PFSK-1 (cell line): Measurements from ENCODE around the gene MED12.

Experiments
- FOXP2 ChIP-seq: optimal IDR thresholded peaks from 2 replicates; pipeline ENCODE3; 2011; ENCODE audit warnings: borderline replicate concordance, control low read depth, inconsistent platforms; ENCODE audit not compliant: insufficient read depth; ENCODE audit errors: extremely low read length, extremely low read depth
- POLR2AphosphoS5 ChIP-seq: IDR thresholded peaks from 2 replicates; pipeline ENCODE4 v1.6.1; 2012; ENCODE audit warnings: low read depth, mild to moderate bottlenecking, control low read depth, low read length, moderate library complexity
- REST ChIP-seq, 2 experiments: IDR thresholded peaks; 2 replicates each; pipeline versions ENCODE4 v1.6.1 to v1.8.0; 2011 to 2012; ENCODE audit warnings: low read depth in 2 of 2, low read length in 2 of 2, control low read depth in 1 of 2, inconsistent platforms in 1 of 2, mild to moderate bottlenecking in 1 of 2, moderate library complexity in 1 of 2; ENCODE audit not compliant: insufficient read depth in 1 of 2
- SIN3A ChIP-seq: IDR thresholded peaks from 2 replicates; pipeline ENCODE4 v1.6.1; 2012; ENCODE audit warnings: mild to moderate bottlenecking, low read length, moderate library complexity, borderline replicate concordance; ENCODE audit not compliant: insufficient read depth
- TAF1 ChIP-seq: IDR thresholded peaks from 2 replicates; pipeline ENCODE4 v1.6.1; 2012; ENCODE audit warnings: low read length, control low read depth, borderline replicate concordance; ENCODE audit not compliant: insufficient read depth

MED12 gene

GRCh38 chrX:71143508-71143907 lies 25.1 kb downstream of the MED12 start:
- TF ChIP-seq FOXP2 (no peak), POLR2AphosphoS5 (no peak), TAF1 (no peak), SIN3A (no peak), REST (IDR thresholded peaks at IDR 0.05; ENCODE audit: insufficient read depth in 1 of 2, low read depth in 2 of 2, low read length in 2 of 2) (no peak)

GRCh38 chrX:71144651-71145050 lies 26.3 kb downstream of the MED12 start, which contains the start of gene NLGN3:
Gene NLGN3 (plus strand): TSS chrX:71144841. CDS start chrX:71147750, 2,909 bp downstream.
- TF ChIP-seq SIN3A (no peak), REST (IDR thresholded peaks at IDR 0.05; ENCODE audit: insufficient read depth in 1 of 2, low read depth in 2 of 2, low read length in 2 of 2) (no peak), POLR2AphosphoS5 (0 out of 2 replicates have a peak, but pooled peaks have one; percentile 17), TAF1 (no peak)

DNA sequence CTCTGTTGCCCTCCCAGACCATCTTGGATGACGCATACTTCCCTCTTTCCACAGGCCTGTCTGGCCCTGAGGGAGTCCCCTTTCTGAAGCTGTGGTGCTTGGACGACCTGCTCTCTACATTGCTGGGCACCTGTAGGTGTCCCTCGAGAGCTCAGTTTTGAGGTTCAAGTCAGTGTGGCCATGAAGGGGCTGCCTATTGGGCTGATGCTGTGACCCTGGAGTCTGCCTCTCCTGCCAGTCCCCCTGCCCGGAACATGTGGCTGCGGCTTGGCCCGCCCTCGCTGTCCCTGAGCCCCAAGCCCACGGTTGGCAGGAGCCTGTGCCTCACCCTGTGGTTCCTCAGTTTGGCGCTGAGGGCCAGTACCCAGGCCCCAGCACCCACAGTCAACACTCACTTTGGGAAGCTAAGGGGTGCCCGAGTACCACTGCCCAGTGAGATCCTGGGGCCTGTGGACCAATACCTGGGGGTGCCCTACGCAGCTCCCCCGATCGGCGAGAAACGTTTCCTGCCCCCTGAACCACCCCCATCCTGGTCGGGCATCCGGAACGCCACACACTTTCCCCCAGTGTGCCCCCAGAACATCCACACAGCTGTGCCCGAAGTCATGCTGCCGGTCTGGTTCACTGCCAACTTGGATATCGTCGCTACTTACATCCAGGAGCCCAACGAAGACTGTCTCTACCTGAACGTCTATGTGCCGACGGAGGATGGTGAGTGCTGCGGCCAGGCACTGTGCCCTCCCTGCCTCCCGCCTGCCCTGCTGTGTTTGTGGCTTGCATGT lies 29.3 kb downstream of the MED12 start:
- TF ChIP-seq TAF1 (no peak), FOXP2 (no peak), SIN3A (no peak), POLR2AphosphoS5 (no peak), REST (IDR thresholded peaks at IDR 0.05; ENCODE audit: insufficient read depth in 1 of 2, low read depth in 2 of 2, low read length in 2 of 2) (no peak)

DNA sequence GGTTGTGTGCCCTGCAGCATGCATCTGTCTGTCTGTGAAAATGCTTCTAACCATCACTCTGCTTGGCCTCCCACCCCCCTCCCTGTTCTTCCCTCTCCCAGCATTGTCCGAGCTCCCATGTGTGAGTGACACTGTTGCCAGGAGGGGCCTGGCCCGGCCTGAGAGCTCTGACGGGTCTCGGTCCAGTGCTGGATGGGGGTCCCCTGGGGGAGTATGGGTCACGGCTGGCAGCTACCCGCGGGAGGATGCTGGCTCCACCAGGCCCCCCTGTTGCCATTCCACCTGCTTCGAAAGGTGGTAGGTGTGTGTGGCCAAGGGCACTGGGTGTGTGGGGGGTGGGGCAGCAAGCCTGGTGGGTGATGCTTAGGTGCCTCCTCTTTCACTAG lies 29.9 kb downstream of the MED12 start:
- no peak for TF ChIP-seq SIN3A
- TF ChIP-seq REST (IDR thresholded peaks at IDR 0.05; ENCODE audit: insufficient read depth in 1 of 2, low read depth in 2 of 2, low read length in 2 of 2): no peak
- TF ChIP-seq TAF1: no peak

DNA sequence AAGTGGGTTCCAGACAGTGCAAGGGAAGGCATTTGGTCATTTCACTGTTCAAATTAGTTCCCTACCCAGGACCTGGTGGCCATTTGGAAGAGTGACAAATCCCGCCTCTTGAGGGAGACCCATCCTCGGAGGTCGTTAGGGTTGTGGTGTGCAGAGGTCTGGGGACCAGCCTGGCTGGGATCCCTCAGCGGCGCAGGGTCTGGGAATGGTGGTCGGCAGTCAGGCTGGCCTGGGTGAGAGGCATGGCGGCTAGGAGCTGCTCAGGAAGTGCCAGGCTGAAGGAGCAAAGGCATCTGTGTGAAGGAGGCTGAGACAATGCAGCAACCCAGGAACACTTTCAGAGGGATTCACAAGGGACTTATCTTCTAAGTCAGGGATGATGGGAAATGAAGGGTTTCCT lies 33.0 kb downstream of the MED12 start:
- no peak for TF ChIP-seq POLR2AphosphoS5
- TF ChIP-seq FOXP2: no peak
- TF ChIP-seq TAF1: no peak
- TF ChIP-seq SIN3A: no peak
- no peak for TF ChIP-seq REST (IDR thresholded peaks at IDR 0.05; ENCODE audit: insufficient read depth in 1 of 2, low read depth in 2 of 2, low read length in 2 of 2)
